IMR-90 (cell line): ENCODE measurements around the gene LMO1. TPM values are rescaled to one million over a fixed set of nuclear protein-coding genes. Genes with fewer than 3 reads are reported as not detected.

Experiments used
- ATAC-seq: fragments of 200-7000 bp; cut with Tn5 transposase; 2 replicates; pipeline ENCODE4 v1.9.1; 2020; ENCODE audit warnings: low read depth, mild to moderate bottlenecking, moderate library complexity
- BruUV-seq: library from RNA; stranded (reverse); fragments of 400-500 nt; replicated peaks from 2 replicates; lab custom pipeline; 2021; lab: Mats Ljungman, UMichigan
- CTCF ChIA-PET: fragments of 300-600 bp; formaldehyde crosslinking; extraction: SDS; loops from one replicate; lab custom pipeline; 2021; ENCODE audit warnings: antibody characterized with exemption; lab: Yijun Ruan, JAX
- POLR2A ChIA-PET: fragments of 300-600 bp; sonication (Branson Sonifier 250); formaldehyde crosslinking; loops from one replicate; lab custom pipeline; 2022; ENCODE audit warnings: antibody characterized with exemption; ENCODE audit not compliant: unreplicated experiment; lab: Charles Lee
- DNase-seq: peaks from one replicate; pipeline ENCODE4 v3.0.0; 2013
- H2AFZ ChIP-seq: replicated peaks from 2 replicates; pipeline ENCODE3; 2013; ENCODE audit warnings: low read length, mild to moderate bottlenecking; ENCODE audit not compliant: poor library complexity
- H2AK5ac ChIP-seq: 2 replicates; pipeline ENCODE4 v1.6.1; 2013; ENCODE audit warnings: low read depth, low read length, inconsistent platforms
- H2AK9ac ChIP-seq: replicated peaks from 2 replicates; pipeline ENCODE3; 2013; ENCODE audit warnings: mild to moderate bottlenecking, low read depth, low read length, moderate library complexity; ENCODE audit not compliant: poor library complexity
- H2BK120ac ChIP-seq: 2 replicates; pipeline ENCODE4 v1.6.1; 2013; ENCODE audit warnings: low read depth, low read length, inconsistent platforms
- H2BK15ac ChIP-seq: 3 replicates; pipeline ENCODE4 v1.6.1; 2013; ENCODE audit warnings: low read depth, low read length, inconsistent platforms
- H2BK20ac ChIP-seq: 2 replicates; pipeline ENCODE4 v1.6.1; 2013; ENCODE audit warnings: low read depth, mild to moderate bottlenecking, inconsistent platforms, low read length, moderate library complexity
- H2BK5ac ChIP-seq: 2 replicates; pipeline ENCODE4 v1.6.1; 2013; ENCODE audit warnings: mild to moderate bottlenecking, low read depth, low read length, inconsistent platforms; ENCODE audit not compliant: poor library complexity, severe bottlenecking
- H3K14ac ChIP-seq: replicated peaks from 2 replicates; pipeline ENCODE4 v1.6.1; 2013; ENCODE audit warnings: low read depth, low read length, inconsistent platforms
- H3K18ac ChIP-seq: 2 replicates; pipeline ENCODE4 v1.6.1; 2013; ENCODE audit warnings: low read depth, low read length, control low read depth
- H3K23ac ChIP-seq: 2 replicates; pipeline ENCODE4 v1.6.1; 2013; ENCODE audit warnings: low read depth, low read length, inconsistent platforms
- H3K27ac ChIP-seq: 2 replicates; pipeline ENCODE4 v1.5.1; 2013; ENCODE audit warnings: mild to moderate bottlenecking, control low read depth, low read length; ENCODE audit not compliant: insufficient read depth
- H3K27me3 ChIP-seq: 2 replicates; pipeline ENCODE4 v1.6.1; 2013; ENCODE audit warnings: low read length; ENCODE audit not compliant: control insufficient read depth, insufficient read depth
- H3K36me3 ChIP-seq: 2 replicates; pipeline ENCODE4 v1.6.1; 2013; ENCODE audit warnings: low read length, mixed read lengths; ENCODE audit not compliant: control insufficient read depth, insufficient read depth
- H3K4ac ChIP-seq: 2 replicates; pipeline ENCODE4 v1.6.1; 2013; ENCODE audit warnings: low read depth, low read length, inconsistent platforms
- H3K4me1 ChIP-seq: 2 replicates; pipeline ENCODE4 v1.6.1; 2013; ENCODE audit warnings: low read length, mixed read lengths; ENCODE audit not compliant: control insufficient read depth, insufficient read depth
- H3K4me2 ChIP-seq: 2 replicates; pipeline ENCODE4 v1.6.1; 2013; ENCODE audit warnings: low read depth, mild to moderate bottlenecking, control low read depth, low read length, moderate library complexity
- H3K4me3 ChIP-seq: 2 replicates; pipeline ENCODE4 v1.5.1; 2013; ENCODE audit warnings: low read depth, mild to moderate bottlenecking, control low read depth, low read length, moderate library complexity; ENCODE audit not compliant: insufficient read depth
- H3K56ac ChIP-seq: 2 replicates; pipeline ENCODE4 v1.6.1; 2013; ENCODE audit warnings: low read length, inconsistent platforms; ENCODE audit not compliant: insufficient read depth; ENCODE audit errors: extremely low read depth
- H3K79me1 ChIP-seq, 2 experiments: 2 replicates each; pipeline ENCODE4 v1.6.1; 2013; ENCODE audit warnings: low read length in 2 of 2, inconsistent platforms in 1 of 2, low read depth in 1 of 2
- H3K9ac ChIP-seq: 2 replicates; pipeline ENCODE4 v1.6.1; 2013; ENCODE audit warnings: low read depth, low read length, control low read depth
- H3K9me1 ChIP-seq: 2 replicates; pipeline ENCODE4 v1.6.1; 2013; ENCODE audit warnings: low read length, inconsistent platforms; ENCODE audit not compliant: insufficient read depth
- H3K9me3 ChIP-seq: 2 replicates; pipeline ENCODE4 v1.6.1; 2013; ENCODE audit warnings: low read length; ENCODE audit not compliant: control insufficient read depth, insufficient read depth
- H4K20me1 ChIP-seq: 2 replicates; pipeline ENCODE4 v1.6.1; 2013; ENCODE audit warnings: low read length, inconsistent platforms; ENCODE audit not compliant: insufficient read depth
- H4K5ac ChIP-seq: 2 replicates; pipeline ENCODE4 v1.6.1; 2013; ENCODE audit warnings: mild to moderate bottlenecking, low read depth, low read length, control low read depth
- H4K8ac ChIP-seq, 2 experiments: 2 replicates each; pipeline ENCODE4 v1.6.1; 2013; ENCODE audit warnings: low read depth in 2 of 2, low read length in 2 of 2, control low read depth in 1 of 2, inconsistent platforms in 1 of 2
- H4K91ac ChIP-seq: 2 replicates; pipeline ENCODE4 v1.6.1; 2013; ENCODE audit warnings: low read depth, low read length, inconsistent platforms; ENCODE audit not compliant: insufficient read depth
- BHLHE40 ChIP-seq: fragments of 150-350 bp; IDR thresholded peaks from 2 replicates; pipeline ENCODE4 v1.6.1; 2016; ENCODE audit warnings: mild to moderate bottlenecking, low read depth, low read length
- CEBPB ChIP-seq: IDR thresholded peaks from 2 replicates; pipeline ENCODE4 v1.6.1; 2012; ENCODE audit warnings: low read depth, low read length, improper control_type of control experiment
- FOS ChIP-seq: fragments of 150-350 bp; IDR thresholded peaks from 2 replicates; pipeline ENCODE4 v1.6.1; 2016; ENCODE audit warnings: low read depth, low read length
- MAFK ChIP-seq: IDR thresholded peaks from 2 replicates; pipeline ENCODE4 v1.6.1; 2012; ENCODE audit warnings: low read depth, low read length, improper control_type of control experiment
- SMC3 ChIP-seq: fragments of 150-350 bp; IDR thresholded peaks from 2 replicates; pipeline ENCODE4 v1.6.1; 2016; ENCODE audit warnings: low read depth, mild to moderate bottlenecking, antibody characterized with exemption, low read length, moderate library complexity
- WGBS, 2 experiments: methylation state at CpG; one replicate each; pipeline versions ENCODE4 v1.1.5 to v1.1.7; 2013; ENCODE audit warnings: missing lambda C conversion rate in 2 of 2; ENCODE audit not compliant: insufficient read length in 1 of 2; ENCODE audit errors: extremely low coverage in 2 of 2; 5-methylcytosine and 5-hydroxymethylcytosine counted together
- dilution Hi-C: fragments of 300-500 bp; cut with HindIII; formaldehyde crosslinking; loops from one replicate; pipeline ENCODE4 v1.14.3; 2018; ENCODE audit warnings: low sequenced_read_pairs; ENCODE audit not compliant: unreplicated experiment
- in situ Hi-C: fragments of 300-500 bp; cut with MboI; formaldehyde crosslinking; loops from 3 replicates; pipeline ENCODE4 v1.14.3; 2019; ENCODE audit warnings: low sequenced_read_pairs, inconsistent platforms, mixed read lengths
- intact Hi-C: fragments of 100-400 bp; cut with micrococcal nuclease; formaldehyde crosslinking; loops from 2 replicates; pipeline ENCODE4 v1.10.0; 2022
- polyA plus RNA-seq, 3 experiments: library from polyadenylated mRNA; depleted of rRNA; stranded (reverse); fragments of >200 nt; gene quantifications; 2 replicates each; pipeline ENCODE4 v1.2.3, GENCODE V29; 2012; ENCODE audit warnings: low replicate concordance in 1 of 3
- total RNA-seq: library from RNA; depleted of rRNA; stranded (reverse); fragments of >200 nt; gene quantifications from 2 replicates; pipeline ENCODE4 v1.2.3, GENCODE V29; 2012
- TF ChIP-seq, protein P1 (sequence below): fragments of 150-350 bp; IDR thresholded peaks from 2 replicates; pipeline ENCODE4 v1.6.1; 2016; ENCODE audit warnings: low read depth, mild to moderate bottlenecking, low read length, moderate library complexity, borderline replicate concordance
- TF ChIP-seq, protein P2 (sequence below): fragments of 150-350 bp; IDR thresholded peaks from 2 replicates; pipeline ENCODE4 v1.6.1; 2017; ENCODE audit warnings: mild to moderate bottlenecking, antibody characterized with exemption, low read length, low read depth

LMO1 gene
- total and polyA plus RNA-seq, 2 of the 4 experiments (the other 2 are of a cell fraction) = not detected

DNA sequence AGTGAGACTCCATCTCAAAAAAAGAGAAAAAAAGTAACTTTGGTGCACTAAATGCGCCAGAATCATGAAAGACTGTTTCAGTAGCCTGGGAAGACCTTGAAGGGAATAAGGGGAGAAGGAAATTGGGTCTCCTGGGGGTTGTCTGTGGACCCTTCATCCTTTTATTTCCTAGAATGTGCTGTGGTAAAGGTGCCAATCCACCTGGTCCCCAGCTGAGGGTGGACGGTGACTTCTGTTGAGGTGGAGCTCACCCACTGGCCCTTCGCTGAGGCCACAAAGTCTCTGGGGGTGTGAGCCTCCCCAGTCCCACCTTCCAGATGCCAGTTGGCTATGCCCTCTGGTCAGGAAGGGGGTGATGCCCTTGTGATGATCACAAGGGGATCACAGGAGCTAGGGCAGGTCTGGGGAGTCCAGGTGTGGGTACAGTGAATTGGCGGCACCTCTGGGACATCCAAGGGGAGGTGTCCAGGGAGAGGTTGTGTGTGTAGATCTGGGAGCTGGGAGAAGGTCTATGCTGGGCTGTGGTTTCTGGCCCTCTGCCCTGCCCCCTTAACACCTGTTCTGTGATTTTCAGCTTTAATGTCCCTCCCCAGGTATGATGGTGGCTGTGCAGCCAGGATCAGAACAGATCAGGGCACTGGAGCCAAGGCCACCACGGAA lies 34.2 kb upstream of the LMO1 start:
- H3K27ac ChIP-seq = no peak overlapping the region
- in situ Hi-C loops = no loop called here
- H4K91ac ChIP-seq = no peak overlapping the region
- CTCF ChIA-PET = no interaction called here
- H2AFZ ChIP-seq = no peak overlapping the region
- no peaks in the 10 kb centered on the region for H3K79me1 ChIP-seq
- H3K4me3 ChIP-seq = no peak overlapping the region
- BruUV-seq = no TSS peak
- H2BK120ac ChIP-seq = no peak overlapping the region
- ATAC-seq (no peak), DNase-seq (no peak)
- H2BK15ac ChIP-seq = no peak overlapping the region
- no peak overlapping the region for H3K4me2 ChIP-seq
- no peaks in the 10 kb centered on the region for H3K36me3 ChIP-seq
- TF ChIP-seq SMC3 (no peak), BHLHE40 (no peak), MAFK (no peak), FOS (no peak), CEBPB (no peak)
- TF ChIP-seq, protein P1, sequence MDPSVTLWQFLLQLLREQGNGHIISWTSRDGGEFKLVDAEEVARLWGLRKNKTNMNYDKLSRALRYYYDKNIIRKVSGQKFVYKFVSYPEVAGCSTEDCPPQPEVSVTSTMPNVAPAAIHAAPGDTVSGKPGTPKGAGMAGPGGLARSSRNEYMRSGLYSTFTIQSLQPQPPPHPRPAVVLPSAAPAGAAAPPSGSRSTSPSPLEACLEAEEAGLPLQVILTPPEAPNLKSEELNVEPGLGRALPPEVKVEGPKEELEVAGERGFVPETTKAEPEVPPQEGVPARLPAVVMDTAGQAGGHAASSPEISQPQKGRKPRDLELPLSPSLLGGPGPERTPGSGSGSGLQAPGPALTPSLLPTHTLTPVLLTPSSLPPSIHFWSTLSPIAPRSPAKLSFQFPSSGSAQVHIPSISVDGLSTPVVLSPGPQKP = no peak
- TF ChIP-seq, protein P2, sequence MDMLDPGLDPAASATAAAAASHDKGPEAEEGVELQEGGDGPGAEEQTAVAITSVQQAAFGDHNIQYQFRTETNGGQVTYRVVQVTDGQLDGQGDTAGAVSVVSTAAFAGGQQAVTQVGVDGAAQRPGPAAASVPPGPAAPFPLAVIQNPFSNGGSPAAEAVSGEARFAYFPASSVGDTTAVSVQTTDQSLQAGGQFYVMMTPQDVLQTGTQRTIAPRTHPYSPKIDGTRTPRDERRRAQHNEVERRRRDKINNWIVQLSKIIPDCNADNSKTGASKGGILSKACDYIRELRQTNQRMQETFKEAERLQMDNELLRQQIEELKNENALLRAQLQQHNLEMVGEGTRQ = no peak
- no peak overlapping the region for H2BK20ac ChIP-seq
- no peak overlapping the region for H3K18ac ChIP-seq
- no peak overlapping the region for H2AK9ac ChIP-seq
- H3K56ac ChIP-seq = no peak overlapping the region
- no peak overlapping the region for H2BK5ac ChIP-seq
- POLR2A ChIA-PET = no interaction called here
- no peak overlapping the region for H3K23ac ChIP-seq
- dilution Hi-C loops = no loop called here
- H3K27me3 ChIP-seq = peaks cover 13% of the 10 kb centered on the region
- WGBS, 2 experiments = no CpG with 5 or more reads among the region's 5 CpGs
- no peak overlapping the region for H2AK5ac ChIP-seq
- no peak overlapping the region for H3K9ac ChIP-seq
- no peak overlapping the region for H4K5ac ChIP-seq
- no peaks in the 10 kb centered on the region; the same call in 1 of the 2 replicates for H4K20me1 ChIP-seq
- H4K8ac ChIP-seq = no peak overlapping the region
- no peaks in the 10 kb centered on the region for H3K9me3 ChIP-seq
- H3K9me1 ChIP-seq = no peaks in the 10 kb centered on the region
- intact Hi-C loops = no loop called here
- no peak overlapping the region for H3K4ac ChIP-seq
- no peaks in the 10 kb centered on the region for H3K4me1 ChIP-seq
- H3K14ac ChIP-seq = no peak overlapping the region
